Peyer's patch (tissue), 4 donors: ENCODE measurements around the gene PDSS2.

Experiments
- POLR2A ChIP-seq, 2 donors: fragments of 450-650 bp; IDR thresholded peaks; one replicate each; pipeline ENCODE4 v1.5.1; 2017; ENCODE audit warnings: antibody characterized with exemption in 2 of 2, mild to moderate bottlenecking in 2 of 2, moderate library complexity in 2 of 2
- TF ChIP-seq, protein P1 (sequence below), 6 experiments: fragments of 450-650 bp in 4 of 6; fragments of 200-600 bp in 2 of 6; sonication (generic) in 1 of 6; IDR thresholded peaks; one replicate each; pipeline ENCODE4 v1.5.1; 2017 to 2019; ENCODE audit warnings: antibody characterized with exemption in 6 of 6, mild to moderate bottlenecking in 3 of 6, moderate library complexity in 1 of 6

DNA sequence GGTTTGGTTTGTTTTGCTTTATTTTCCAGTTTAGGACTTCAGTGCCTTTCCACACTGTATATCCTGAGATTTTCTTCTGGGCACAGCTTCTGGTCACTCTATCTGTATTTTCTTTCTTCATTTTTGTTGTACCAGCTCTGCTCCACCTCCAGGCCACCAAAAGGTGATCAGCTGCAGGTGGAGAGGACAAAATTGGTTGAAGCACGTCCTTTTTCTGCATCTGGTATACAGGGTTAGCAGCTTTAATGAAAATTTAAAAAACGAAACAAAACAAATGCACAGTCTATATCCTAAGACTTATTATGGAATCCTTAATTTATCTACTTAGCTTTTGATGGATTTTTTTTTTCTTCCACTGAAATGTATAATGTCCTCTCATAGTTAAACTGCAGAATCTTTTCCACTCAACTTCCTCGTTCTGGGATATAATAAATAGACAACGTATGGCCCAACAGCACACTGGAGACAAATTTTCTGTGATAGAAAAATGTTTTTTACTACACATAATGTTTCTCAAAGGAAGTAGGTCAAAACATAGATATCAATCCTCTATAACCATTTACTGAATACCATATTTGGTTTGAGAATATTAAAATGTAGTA lies 19.8 kb upstream of the PDSS2 start:
- TF ChIP-seq, protein P1, sequence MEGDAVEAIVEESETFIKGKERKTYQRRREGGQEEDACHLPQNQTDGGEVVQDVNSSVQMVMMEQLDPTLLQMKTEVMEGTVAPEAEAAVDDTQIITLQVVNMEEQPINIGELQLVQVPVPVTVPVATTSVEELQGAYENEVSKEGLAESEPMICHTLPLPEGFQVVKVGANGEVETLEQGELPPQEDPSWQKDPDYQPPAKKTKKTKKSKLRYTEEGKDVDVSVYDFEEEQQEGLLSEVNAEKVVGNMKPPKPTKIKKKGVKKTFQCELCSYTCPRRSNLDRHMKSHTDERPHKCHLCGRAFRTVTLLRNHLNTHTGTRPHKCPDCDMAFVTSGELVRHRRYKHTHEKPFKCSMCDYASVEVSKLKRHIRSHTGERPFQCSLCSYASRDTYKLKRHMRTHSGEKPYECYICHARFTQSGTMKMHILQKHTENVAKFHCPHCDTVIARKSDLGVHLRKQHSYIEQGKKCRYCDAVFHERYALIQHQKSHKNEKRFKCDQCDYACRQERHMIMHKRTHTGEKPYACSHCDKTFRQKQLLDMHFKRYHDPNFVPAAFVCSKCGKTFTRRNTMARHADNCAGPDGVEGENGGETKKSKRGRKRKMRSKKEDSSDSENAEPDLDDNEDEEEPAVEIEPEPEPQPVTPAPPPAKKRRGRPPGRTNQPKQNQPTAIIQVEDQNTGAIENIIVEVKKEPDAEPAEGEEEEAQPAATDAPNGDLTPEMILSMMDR (IDR thresholded peaks at IDR 0.05) = no peak
- no peak for TF ChIP-seq POLR2A (IDR thresholded peaks at IDR 0.05)
